Left lung (tissue), 10 donors: ENCODE results near the gene KPNA3. TPM values are rescaled to one million over a fixed set of nuclear protein-coding genes. Genes with fewer than 3 reads are reported as not detected.

ENCODE experiments used
- ATAC-seq: fragments of 200-7000 bp; cut with Tn5 transposase; one replicate; pipeline ENCODE4 v1.9.1; 2020; ENCODE audit warnings: moderate library complexity
- DNase-seq, 4 donors: peaks; one replicate each; pipeline ENCODE4 v3.0.0-alpha.2; 2013 to 2020
- H3K27ac ChIP-seq, 2 donors: fragments of 200-600 bp; sonication (generic) in 1 of 2; one replicate each; pipeline versions ENCODE4 v1.5.0 to v1.8.0; 2020 to 2021
- H3K27me3 ChIP-seq, 2 donors: fragments of 200-600 bp; sonication (generic) in 1 of 2; one replicate each; pipeline versions ENCODE4 v1.5.0 to v1.8.0; 2020 to 2021
- H3K36me3 ChIP-seq, 2 donors: fragments of 200-600 bp; sonication (generic) in 1 of 2; one replicate each; pipeline versions ENCODE4 v1.5.0 to v1.8.0; 2020 to 2021
- H3K4me1 ChIP-seq, 2 donors: fragments of 200-600 bp; one replicate each; pipeline ENCODE4 v1.8.0; 2021
- H3K4me3 ChIP-seq, 2 donors: fragments of 200-600 bp; sonication (generic) in 1 of 2; one replicate each; pipeline versions ENCODE4 v1.5.0 to v1.8.0; 2020 to 2021; ENCODE audit warnings: mild to moderate bottlenecking in 1 of 2
- H3K9me3 ChIP-seq, 2 donors: fragments of 200-600 bp; sonication (generic) in 1 of 2; one replicate each; pipeline versions ENCODE4 v1.5.0 to v1.8.0; 2020 to 2021
- CTCF ChIP-seq, 2 donors: fragments of 200-600 bp; sonication (generic) in 1 of 2; IDR thresholded peaks; one replicate each; pipeline versions ENCODE4 v1.5.0 to v1.8.0; 2021; ENCODE audit warnings: antibody characterized with exemption in 2 of 2
- intact Hi-C, 2 donors: fragments of 100-400 bp; cut with DNase I; formaldehyde crosslinking; loops; one replicate each; pipeline versions ENCODE4 v1.11.2 to v1.14.2; 2022
- polyA plus RNA-seq, 6 donors: library from polyadenylated mRNA; unstranded; fragments of 120-200 nt; gene quantifications; one replicate each; pipeline ENCODE4 v1.2.1, GENCODE V29; 2013; ENCODE audit not compliant: insufficient read length in 6 of 6
- total RNA-seq, 2 donors: library from RNA; stranded (reverse); fragmentation: NEBNext Ultra II Directional; extraction: Animal tissue kit (Norgen Biotek cat#: 25700); gene quantifications; one replicate each; pipeline ENCODE4 v1.2.1, GENCODE V29; 2021
- donor health status: DM: no; HTN: yes; CAD: no.
- donor health status: DM: no; HTN: no; CAD: no.

The KPNA3 gene
- total and polyA plus RNA-seq, 8 donors, result 31.5 to 42.0 (median 38.3) TPM

- H3K9me3 ChIP-seq, result no peaks in the 10 kb centered on the region
- intact Hi-C loops, result no loop called here
- peaks cover 0 to 9% of the 10 kb centered on the region in 2 donors for H3K36me3 ChIP-seq
- TF ChIP-seq CTCF (IDR thresholded peaks at IDR 0.05), result no peak
- DNase-seq, result no peak
- H3K4me3 ChIP-seq, result no peak overlapping the region
- H3K27me3 ChIP-seq, result no peaks in the 10 kb centered on the region
- H3K27ac ChIP-seq, result no peak overlapping the region
- no peak for ATAC-seq
- H3K4me1 ChIP-seq, result no peaks in the 10 kb centered on the region
Observed at GRCh38 chr13:49739498-49740187, 52.8 kb downstream of the KPNA3 start.

- H3K4me3 ChIP-seq, result no peak overlapping the region
- peaks cover 0 to 36% of the 10 kb centered on the region in 2 donors for H3K36me3 ChIP-seq
- H3K4me1 ChIP-seq, result peaks cover 0 to 8% of the 10 kb centered on the region in 2 donors
- H3K27me3 ChIP-seq, result no peaks in the 10 kb centered on the region
- peak overlapping the region; percentile 47 to 53 for H3K27ac ChIP-seq
- DNase-seq (peak in 2 of 4 donors; percentile 29 to 38), ATAC-seq (peak; percentile 91)
- intact Hi-C loops, result no loop called here
- TF ChIP-seq CTCF (IDR thresholded peaks at IDR 0.05), result no peak
- H3K9me3 ChIP-seq, result no peaks in the 10 kb centered on the region
Observed at GRCh38 chr13:49733181-49733951, 59.1 kb downstream of the KPNA3 start.

- peaks cover 0 to 8% of the 10 kb centered on the region in 2 donors for H3K4me1 ChIP-seq
- no peak overlapping the region for H3K4me3 ChIP-seq
- no peak overlapping the region for H3K27ac ChIP-seq
- intact Hi-C loops, result no loop called here
- H3K36me3 ChIP-seq, result peaks cover 0 to 45% of the 10 kb centered on the region in 2 donors
- no peaks in the 10 kb centered on the region for H3K9me3 ChIP-seq
- no peak for DNase-seq
- no peak for TF ChIP-seq CTCF (IDR thresholded peaks at IDR 0.05)
- ATAC-seq, result no peak
- no peaks in the 10 kb centered on the region for H3K27me3 ChIP-seq
Observed at GRCh38 chr13:49731766-49732165, 60.7 kb downstream of the KPNA3 start.

GRCh38 chr13:49716615-49717014 lies 75.9 kb downstream of the KPNA3 start:
- no peak for ATAC-seq
- Histone ChIP-seq H3K9me3 (peaks cover 0 to 25% of the 10 kb centered on the region in 2 donors), H3K27ac (no peak overlapping the region), H3K4me1 (no peaks in the 10 kb centered on the region), H3K36me3 (peaks cover 0 to 64% of the 10 kb centered on the region in 2 donors), H3K4me3 (no peak overlapping the region), H3K27me3 (no peaks in the 10 kb centered on the region)
- TF ChIP-seq CTCF (IDR thresholded peaks at IDR 0.05), result no peak
- intact Hi-C loops, result no loop called here
- DNase-seq, result no peak

GRCh38 chr13:49714757-49715156 lies 77.7 kb downstream of the KPNA3 start:
- H3K9me3 ChIP-seq, result peaks cover 0 to 25% of the 10 kb centered on the region in 2 donors
- intact Hi-C loops, result no loop called here

More at GRCh38 chr13:49714757-49715156, 77.7 kb downstream of the KPNA3 start:
- ATAC-seq (no peak), DNase-seq (no peak)
- Histone ChIP-seq H3K27me3 (no peaks in the 10 kb centered on the region), H3K36me3 (peaks cover 0 to 54% of the 10 kb centered on the region in 2 donors), H3K4me3 (no peak overlapping the region), H3K27ac (no peak overlapping the region), H3K4me1 (no peaks in the 10 kb centered on the region)
- no peak for TF ChIP-seq CTCF (IDR thresholded peaks at IDR 0.05)
